Measurements from ENCODE around the gene FHIP1A. TPM values are rescaled to one million over a fixed set of nuclear protein-coding genes. Genes with fewer than 3 reads are reported as not detected.

Gene FHIP1A
- total and polyA plus RNA-seq, 8 donors = 3.7 to 20.0 (median 5.0) TPM

- H3K36me3 ChIP-seq = no peaks in the 10 kb centered on the region
- H3K27ac ChIP-seq = no peak overlapping the region
- H3K4me3 ChIP-seq = no peak overlapping the region
- H3K4me1 ChIP-seq = peaks cover 0 to 3% of the 10 kb centered on the region in 2 donors
- ATAC-seq (no peak), DNase-seq (no peak)
- TF ChIP-seq, protein P1, sequence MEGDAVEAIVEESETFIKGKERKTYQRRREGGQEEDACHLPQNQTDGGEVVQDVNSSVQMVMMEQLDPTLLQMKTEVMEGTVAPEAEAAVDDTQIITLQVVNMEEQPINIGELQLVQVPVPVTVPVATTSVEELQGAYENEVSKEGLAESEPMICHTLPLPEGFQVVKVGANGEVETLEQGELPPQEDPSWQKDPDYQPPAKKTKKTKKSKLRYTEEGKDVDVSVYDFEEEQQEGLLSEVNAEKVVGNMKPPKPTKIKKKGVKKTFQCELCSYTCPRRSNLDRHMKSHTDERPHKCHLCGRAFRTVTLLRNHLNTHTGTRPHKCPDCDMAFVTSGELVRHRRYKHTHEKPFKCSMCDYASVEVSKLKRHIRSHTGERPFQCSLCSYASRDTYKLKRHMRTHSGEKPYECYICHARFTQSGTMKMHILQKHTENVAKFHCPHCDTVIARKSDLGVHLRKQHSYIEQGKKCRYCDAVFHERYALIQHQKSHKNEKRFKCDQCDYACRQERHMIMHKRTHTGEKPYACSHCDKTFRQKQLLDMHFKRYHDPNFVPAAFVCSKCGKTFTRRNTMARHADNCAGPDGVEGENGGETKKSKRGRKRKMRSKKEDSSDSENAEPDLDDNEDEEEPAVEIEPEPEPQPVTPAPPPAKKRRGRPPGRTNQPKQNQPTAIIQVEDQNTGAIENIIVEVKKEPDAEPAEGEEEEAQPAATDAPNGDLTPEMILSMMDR (IDR thresholded peaks at IDR 0.05) = no peak
- H3K9me3 ChIP-seq = no peaks in the 10 kb centered on the region
- intact Hi-C loops (cut with DNase I) = no loop called here
- no peaks in the 10 kb centered on the region for H3K27me3 ChIP-seq
Measured at GRCh38 chr4:151426513-151426912, 17.5 kb downstream of the FHIP1A start.

DNA sequence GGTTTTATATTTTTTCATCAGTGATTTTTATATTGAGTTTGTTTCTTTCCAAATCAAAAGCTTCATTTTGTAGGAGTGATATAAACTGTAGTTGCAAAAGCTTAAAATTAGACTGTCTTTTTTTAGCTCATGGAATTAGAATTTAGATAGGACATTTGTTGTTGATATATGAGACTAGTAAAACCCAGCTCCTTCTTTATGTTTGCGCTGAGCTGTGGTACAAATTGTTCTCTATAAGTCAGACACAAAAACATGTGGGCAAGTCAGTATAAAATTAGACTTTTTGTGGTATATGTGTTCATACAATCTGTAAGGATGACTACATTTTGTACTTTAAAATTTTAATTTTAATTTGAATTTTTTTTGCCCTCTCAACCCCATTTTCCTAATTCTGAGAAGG is 18.3 kb downstream of the FHIP1A start:
- TF ChIP-seq, protein P1 (IDR thresholded peaks at IDR 0.05) = no peak
- Histone ChIP-seq H3K36me3 (no peaks in the 10 kb centered on the region), H3K4me1 (peaks cover 0 to 3% of the 10 kb centered on the region in 2 donors), H3K9me3 (no peaks in the 10 kb centered on the region), H3K27me3 (no peaks in the 10 kb centered on the region), H3K4me3 (no peak overlapping the region), H3K27ac (no peak overlapping the region)
- no peak for ATAC-seq
- intact Hi-C loops (cut with DNase I) = no loop called here
- no peak for DNase-seq

DNA sequence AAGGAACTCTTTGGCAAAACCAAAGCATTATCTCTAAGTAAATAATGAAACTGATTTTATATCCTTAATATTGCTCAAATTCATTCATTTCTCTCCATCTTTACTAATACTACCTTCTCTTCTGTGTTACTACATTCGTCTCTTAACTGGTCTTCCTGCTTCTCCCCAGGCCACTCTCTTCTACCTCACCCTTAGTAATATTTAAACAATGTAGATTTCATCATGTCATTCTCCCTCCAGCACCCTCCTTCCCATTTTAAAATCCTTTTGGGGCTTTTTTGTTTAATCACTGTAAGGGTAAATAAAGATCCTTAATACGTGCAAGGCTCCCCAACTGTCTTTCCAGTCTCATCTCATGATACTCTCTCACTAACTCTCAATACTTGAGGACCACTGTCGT is 19.4 kb downstream of the FHIP1A start:
- no peaks in the 10 kb centered on the region for H3K36me3 ChIP-seq
- no peak for DNase-seq

GRCh38 chr4:151429957-151430570 is 21.1 kb downstream of the FHIP1A start:
- TF ChIP-seq, protein P1 (IDR thresholded peaks at IDR 0.05) = no peak

More for the DNA sequence above, 19.4 kb downstream of the FHIP1A start:
- H3K27ac ChIP-seq = no peak overlapping the region
- H3K4me3 ChIP-seq = no peak overlapping the region
- intact Hi-C loops (cut with DNase I) = no loop called here
- H3K4me1 ChIP-seq = peaks cover 3 to 4% of the 10 kb centered on the region in 2 donors
- H3K9me3 ChIP-seq = no peaks in the 10 kb centered on the region
- TF ChIP-seq, protein P1 (IDR thresholded peaks at IDR 0.05) = no peak
- no peaks in the 10 kb centered on the region for H3K27me3 ChIP-seq
- no peak for ATAC-seq

GRCh38 chr4:151430740-151431457 is 21.9 kb downstream of the FHIP1A start:
- ATAC-seq = peak; percentile 9
- Histone ChIP-seq H3K36me3 (no peaks in the 10 kb centered on the region), H3K27ac (no peak overlapping the region), H3K4me3 (no peak overlapping the region), H3K27me3 (no peaks in the 10 kb centered on the region), H3K9me3 (no peaks in the 10 kb centered on the region), H3K4me1 (peaks cover 3 to 4% of the 10 kb centered on the region in 2 donors)
- TF ChIP-seq, protein P1 (IDR thresholded peaks at IDR 0.05) = no peak
- DNase-seq = no peak
- intact Hi-C loops (cut with DNase I) = no loop called here

More at GRCh38 chr4:151429957-151430570, 21.1 kb downstream of the FHIP1A start:
- no peaks in the 10 kb centered on the region for H3K36me3 ChIP-seq
- intact Hi-C loops (cut with DNase I) = no loop called here
- peaks cover 3 to 4% of the 10 kb centered on the region in 2 donors for H3K4me1 ChIP-seq
- ATAC-seq (peak; percentile 84), DNase-seq (no peak)
- H3K27me3 ChIP-seq = no peaks in the 10 kb centered on the region
- H3K4me3 ChIP-seq = no peak overlapping the region
- no peaks in the 10 kb centered on the region for H3K9me3 ChIP-seq
- H3K27ac ChIP-seq = no peak overlapping the region

Measured in left lung (tissue), 10 donors.